HepG2 (cell line): ENCODE measurements around the gene SCO1. TPM values are rescaled to one million over a fixed set of nuclear protein-coding genes. Genes with fewer than 3 reads are reported as not detected.
A peak's percentile ranks its signal among the peaks of the same experiment; 100 is the strongest.

Source experiments
- CBX1 ChIP-seq: IDR thresholded peaks from one replicate; pipeline ENCODE4 v1.6.1; 2016; ENCODE audit warnings: antibody characterized with exemption, low read depth
- CBX5 ChIP-seq: sonication (generic); formaldehyde crosslinking; IDR thresholded peaks from 2 replicates; pipeline ENCODE4 v1.4.0; 2020; ENCODE audit warnings: missing genetic modification reagents, borderline replicate concordance
- CREB1 ChIP-seq, 2 experiments: fragments of 450-650 bp in 1 of 2; IDR thresholded peaks; 2 replicates each; pipeline ENCODE4 v1.6.1; 2016 to 2017; ENCODE audit warnings: control low read depth in 1 of 2, mild to moderate bottlenecking in 1 of 2, missing compliant biosample characterization in 1 of 2, missing genetic modification characterization in 1 of 2
- GTF3A ChIP-seq: sonication (generic); formaldehyde crosslinking; conservative IDR thresholded peaks from 2 replicates; pipeline ENCODE4 v1.4.0; 2020; ENCODE audit warnings: mild to moderate bottlenecking, missing genetic modification reagents
- HDAC6 ChIP-seq: fragments of 200-600 bp; sonication (generic); IDR thresholded peaks from 2 replicates; pipeline ENCODE4 v1.7.0; 2017; ENCODE audit warnings: mild to moderate bottlenecking, antibody characterized with exemption, low read length, low read depth
- IRX3 ChIP-seq: sonication (generic); formaldehyde crosslinking; IDR thresholded peaks from 2 replicates; pipeline ENCODE4 v1.8.1; 2023; ENCODE audit warnings: mild to moderate bottlenecking, low read depth, missing genetic modification reagents, borderline replicate concordance
- KDM1A ChIP-seq: IDR thresholded peaks from 2 replicates; pipeline ENCODE4 v1.6.1; 2016; ENCODE audit warnings: missing compliant biosample characterization
- NCOR1 ChIP-seq: fragments of 200-600 bp; sonication (generic); IDR thresholded peaks from 2 replicates; pipeline ENCODE4 v1.7.0; 2017; ENCODE audit warnings: antibody characterized with exemption, low read length, borderline replicate concordance
- NONO ChIP-seq, 2 experiments: fragments of 450-650 bp in 1 of 2; sonication (generic) in 1 of 2; formaldehyde crosslinking in 1 of 2; IDR thresholded peaks in 1 of 2; conservative IDR thresholded peaks in 1 of 2; 2 replicates each; pipeline versions ENCODE4 v1.6.1 to v1.8.0; 2017 to 2022; ENCODE audit warnings: mild to moderate bottlenecking in 1 of 2, missing genetic modification reagents in 1 of 2, moderate library complexity in 1 of 2
- ONECUT2 ChIP-seq: sonication (generic); formaldehyde crosslinking; IDR thresholded peaks from 2 replicates; pipeline ENCODE4 v1.4.0; 2020; ENCODE audit warnings: missing genetic modification reagents
- RFXAP ChIP-seq: sonication (generic); formaldehyde crosslinking; IDR thresholded peaks from 2 replicates; pipeline ENCODE4 v1.4.0; 2020; ENCODE audit warnings: missing genetic modification reagents, borderline replicate concordance
- SIN3B ChIP-seq: fragments of 150-350 bp; IDR thresholded peaks from 2 replicates; pipeline ENCODE4 v1.6.1; 2014; ENCODE audit warnings: low read length
- SP4 ChIP-seq: sonication (generic); formaldehyde crosslinking; IDR thresholded peaks from 2 replicates; pipeline ENCODE4 v1.8.1; 2023; ENCODE audit warnings: mild to moderate bottlenecking, missing genetic modification reagents
- ZNF12 ChIP-seq: sonication (generic); formaldehyde crosslinking; IDR thresholded peaks from 2 replicates; pipeline ENCODE4 v1.5.0; 2020; ENCODE audit warnings: missing genetic modification reagents
- ZNF644 ChIP-seq: IDR thresholded peaks from 2 replicates; pipeline ENCODE4 v1.6.1; 2016; ENCODE audit warnings: low read depth
- ZNF747 ChIP-seq: sonication (generic); formaldehyde crosslinking; IDR thresholded peaks from 2 replicates; pipeline ENCODE4 v1.8.1; 2023; ENCODE audit warnings: missing genetic modification reagents, mild to moderate bottlenecking, borderline replicate concordance
- ZNF775 ChIP-seq: sonication (generic); formaldehyde crosslinking; IDR thresholded peaks from 2 replicates; pipeline ENCODE4 v1.4.0; 2020; ENCODE audit warnings: missing genetic modification reagents, mild to moderate bottlenecking, moderate library complexity, borderline replicate concordance
- ZNF782 ChIP-seq: sonication (generic); formaldehyde crosslinking; IDR thresholded peaks from 2 replicates; pipeline ENCODE4 v1.4.0; 2020; ENCODE audit warnings: missing genetic modification reagents, mild to moderate bottlenecking, borderline replicate concordance
- ZNF790 ChIP-seq: sonication (generic); formaldehyde crosslinking; IDR thresholded peaks from 2 replicates; pipeline ENCODE4 v1.8.0; 2022; ENCODE audit warnings: missing genetic modification reagents, mild to moderate bottlenecking, borderline replicate concordance
- ZSCAN25 ChIP-seq: sonication (generic); formaldehyde crosslinking; IDR thresholded peaks from 2 replicates; pipeline ENCODE4 v1.8.0; 2022; ENCODE audit warnings: mild to moderate bottlenecking, missing genetic modification reagents
- ZSCAN30 ChIP-seq: sonication (generic); formaldehyde crosslinking; IDR thresholded peaks from 2 replicates; pipeline ENCODE4 v1.5.0; 2020; ENCODE audit warnings: mild to moderate bottlenecking, missing genetic modification reagents
- polyA plus RNA-seq, 8 experiments: library from polyadenylated mRNA; depleted of rRNA in 3 of 8; stranded (reverse) in 7 of 8; unstranded in 1 of 8; fragments of >200 nt; fragmentation: Illumina TruSeq in 4 of 8; extraction: Trizol in 4 of 8; gene quantifications; 2 replicates each; pipeline versions ENCODE4 v1.2.1 to v1.2.3, GENCODE V29; 2011 to 2016; ENCODE audit warnings: low read depth in 4 of 8, missing spikeins in 1 of 8, mixed read lengths in 1 of 8; ENCODE audit not compliant: insufficient read depth in 1 of 8
- total RNA-seq, 5 experiments: library from RNA; depleted of rRNA; stranded (reverse); fragments of >200 nt; fragmentation: Illumina TruSeq; extraction: Trizol; gene quantifications; 2 replicates each; pipeline ENCODE4 v1.2.3, GENCODE V29; 2016; ENCODE audit warnings: low read depth in 1 of 5
- TF ChIP-seq, protein P1 (sequence below): IDR thresholded peaks from 2 replicates; pipeline ENCODE4 v1.4.0; 2020; ENCODE audit warnings: mild to moderate bottlenecking, missing genetic modification reagents
- TF ChIP-seq, protein P2 (sequence below): IDR thresholded peaks from 2 replicates; pipeline ENCODE4 v1.6.1; 2016; ENCODE audit warnings: missing biosample characterization, missing genetic modification reagents, low read depth
- TF ChIP-seq, protein P3 (sequence below): sonication (generic); formaldehyde crosslinking; conservative IDR thresholded peaks from 2 replicates; pipeline ENCODE4 v1.8.0; 2022; ENCODE audit warnings: missing genetic modification reagents
- TF ChIP-seq, protein P4 (sequence below): sonication (generic); formaldehyde crosslinking; IDR thresholded peaks from 2 replicates; pipeline ENCODE4 v1.8.0; 2022; ENCODE audit warnings: missing genetic modification reagents, low read depth, mild to moderate bottlenecking, borderline replicate concordance

SCO1 gene
- total and polyA plus RNA-seq, 2 of the 13 experiments (the other 11 are each of a cell fraction or from before 2014, with no cell fraction given), result 11.4 to 50.3 TPM

DNA sequence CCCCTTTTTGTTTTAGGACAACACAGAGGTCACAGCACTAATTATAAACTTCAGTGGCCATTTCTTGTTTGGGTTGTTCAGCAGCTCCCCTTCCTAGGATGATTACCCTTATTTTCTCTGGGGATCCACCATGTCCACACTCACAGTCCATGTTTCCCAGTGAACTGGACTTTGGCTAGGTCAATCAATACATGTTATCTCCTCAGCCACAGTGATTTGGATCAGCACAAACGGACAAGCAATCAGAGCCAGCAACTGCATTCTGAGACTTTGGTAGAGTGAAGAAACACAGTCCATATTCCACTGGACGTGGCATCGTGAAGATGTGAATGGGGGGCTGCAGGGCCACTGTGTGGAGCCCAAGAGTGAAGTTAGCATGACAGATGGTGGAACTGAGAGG, 27.9 kb upstream of the SCO1 start (continued):
- no peak for TF ChIP-seq GTF3A (CRISPR knock-in tag)
- peak; percentile 93 for TF ChIP-seq ONECUT2 (CRISPR knock-in tag)
- TF ChIP-seq NCOR1, result no peak
- no peak for TF ChIP-seq ZNF790
- TF ChIP-seq IRX3, result no peak
- no peak for TF ChIP-seq CBX1
- no peak for TF ChIP-seq ZNF775 (CRISPR knock-in tag)
- TF ChIP-seq ZSCAN30 (CRISPR knock-in tag), result no peak
- TF ChIP-seq RFXAP (CRISPR knock-in tag), result no peak
- TF ChIP-seq ZSCAN25, result no peak
- no peak for TF ChIP-seq ZNF782 (CRISPR knock-in tag)
- TF ChIP-seq, protein P1, sequence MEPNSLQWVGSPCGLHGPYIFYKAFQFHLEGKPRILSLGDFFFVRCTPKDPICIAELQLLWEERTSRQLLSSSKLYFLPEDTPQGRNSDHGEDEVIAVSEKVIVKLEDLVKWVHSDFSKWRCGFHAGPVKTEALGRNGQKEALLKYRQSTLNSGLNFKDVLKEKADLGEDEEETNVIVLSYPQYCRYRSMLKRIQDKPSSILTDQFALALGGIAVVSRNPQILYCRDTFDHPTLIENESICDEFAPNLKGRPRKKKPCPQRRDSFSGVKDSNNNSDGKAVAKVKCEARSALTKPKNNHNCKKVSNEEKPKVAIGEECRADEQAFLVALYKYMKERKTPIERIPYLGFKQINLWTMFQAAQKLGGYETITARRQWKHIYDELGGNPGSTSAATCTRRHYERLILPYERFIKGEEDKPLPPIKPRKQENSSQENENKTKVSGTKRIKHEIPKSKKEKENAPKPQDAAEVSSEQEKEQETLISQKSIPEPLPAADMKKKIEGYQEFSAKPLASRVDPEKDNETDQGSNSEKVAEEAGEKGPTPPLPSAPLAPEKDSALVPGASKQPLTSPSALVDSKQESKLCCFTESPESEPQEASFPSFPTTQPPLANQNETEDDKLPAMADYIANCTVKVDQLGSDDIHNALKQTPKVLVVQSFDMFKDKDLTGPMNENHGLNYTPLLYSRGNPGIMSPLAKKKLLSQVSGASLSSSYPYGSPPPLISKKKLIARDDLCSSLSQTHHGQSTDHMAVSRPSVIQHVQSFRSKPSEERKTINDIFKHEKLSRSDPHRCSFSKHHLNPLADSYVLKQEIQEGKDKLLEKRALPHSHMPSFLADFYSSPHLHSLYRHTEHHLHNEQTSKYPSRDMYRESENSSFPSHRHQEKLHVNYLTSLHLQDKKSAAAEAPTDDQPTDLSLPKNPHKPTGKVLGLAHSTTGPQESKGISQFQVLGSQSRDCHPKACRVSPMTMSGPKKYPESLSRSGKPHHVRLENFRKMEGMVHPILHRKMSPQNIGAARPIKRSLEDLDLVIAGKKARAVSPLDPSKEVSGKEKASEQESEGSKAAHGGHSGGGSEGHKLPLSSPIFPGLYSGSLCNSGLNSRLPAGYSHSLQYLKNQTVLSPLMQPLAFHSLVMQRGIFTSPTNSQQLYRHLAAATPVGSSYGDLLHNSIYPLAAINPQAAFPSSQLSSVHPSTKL (CRISPR knock-in tag), result peak; percentile 45
- TF ChIP-seq NONO (IDR thresholded peaks at IDR 0.05), result no peak
- no peak for TF ChIP-seq NONO (CRISPR knock-in tag; conservative IDR thresholded peaks at IDR 0.05)
- TF ChIP-seq SP4 (CRISPR knock-in tag), result no peak
- TF ChIP-seq, protein P2, sequence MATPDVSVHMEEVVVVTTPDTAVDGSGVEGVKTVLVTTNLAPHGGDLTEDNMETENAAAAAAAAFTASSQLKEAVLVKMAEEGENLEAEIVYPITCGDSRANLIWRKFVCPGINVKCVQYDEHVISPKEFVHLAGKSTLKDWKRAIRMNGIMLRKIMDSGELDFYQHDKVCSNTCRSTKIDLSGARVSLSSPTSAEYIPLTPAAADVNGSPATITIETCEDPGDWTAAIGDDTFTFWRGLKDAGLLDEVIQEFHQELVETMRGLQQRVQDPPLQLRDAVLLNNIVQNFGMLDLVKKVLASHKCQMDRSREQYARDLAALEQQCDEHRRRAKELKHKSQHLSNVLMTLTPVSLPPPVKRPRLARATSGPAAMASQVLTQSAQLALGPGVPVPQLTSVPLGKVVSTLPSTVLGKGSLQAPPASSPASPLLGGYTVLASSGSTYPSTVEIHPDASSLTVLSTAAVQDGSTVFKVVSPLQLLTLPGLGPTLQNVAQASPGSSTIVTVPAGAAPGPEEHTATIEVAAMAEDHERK, result no peak
- peak; percentile 85 for TF ChIP-seq ZNF644
- no peak for TF ChIP-seq ZNF12 (CRISPR knock-in tag)
- no peak for TF ChIP-seq KDM1A
- no peak for TF ChIP-seq SIN3B
- TF ChIP-seq, protein P3, sequence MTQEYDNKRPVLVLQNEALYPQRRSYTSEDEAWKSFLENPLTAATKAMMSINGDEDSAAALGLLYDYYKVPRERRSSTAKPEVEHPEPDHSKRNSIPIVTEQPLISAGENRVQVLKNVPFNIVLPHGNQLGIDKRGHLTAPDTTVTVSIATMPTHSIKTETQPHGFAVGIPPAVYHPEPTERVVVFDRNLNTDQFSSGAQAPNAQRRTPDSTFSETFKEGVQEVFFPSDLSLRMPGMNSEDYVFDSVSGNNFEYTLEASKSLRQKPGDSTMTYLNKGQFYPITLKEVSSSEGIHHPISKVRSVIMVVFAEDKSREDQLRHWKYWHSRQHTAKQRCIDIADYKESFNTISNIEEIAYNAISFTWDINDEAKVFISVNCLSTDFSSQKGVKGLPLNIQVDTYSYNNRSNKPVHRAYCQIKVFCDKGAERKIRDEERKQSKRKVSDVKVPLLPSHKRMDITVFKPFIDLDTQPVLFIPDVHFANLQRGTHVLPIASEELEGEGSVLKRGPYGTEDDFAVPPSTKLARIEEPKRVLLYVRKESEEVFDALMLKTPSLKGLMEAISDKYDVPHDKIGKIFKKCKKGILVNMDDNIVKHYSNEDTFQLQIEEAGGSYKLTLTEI (CRISPR knock-in tag), result no peak
- no peak for TF ChIP-seq CREB1 (IDR thresholded peaks at IDR 0.05)
- peak; percentile 19; the same call in 1 of the 2 replicates for TF ChIP-seq CREB1 (CRISPR knock-in tag; IDR thresholded peaks at IDR 0.05)
- no peak for TF ChIP-seq CBX5 (CRISPR knock-in tag)
- TF ChIP-seq ZNF747, result no peak
- TF ChIP-seq, protein P4, sequence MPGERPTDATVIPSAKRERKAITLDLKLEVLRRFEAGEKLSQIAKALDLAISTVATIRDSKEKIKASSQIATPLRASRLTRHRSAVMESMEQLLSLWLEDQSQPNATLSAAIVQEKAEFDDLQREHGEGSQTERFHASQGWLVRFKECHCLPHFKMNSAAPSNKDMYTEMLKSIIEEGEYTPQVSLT (CRISPR knock-in tag), result no peak
- TF ChIP-seq HDAC6, result no peak
